CD4-positive, alpha-beta T cell treated with Interleukin-17A for 4 hours (primary cell): ENCODE results near the gene TUSC1.
"Not testable (repeated sequence)": the region's sequence is repeated elsewhere in the genome, so short reads cannot be mapped to it uniquely, and the experiment has no call there.

Source experiments
- DNase-seq: peaks from one replicate; pipeline ENCODE4 v3.0.0-alpha.2; 2020; ENCODE audit warnings: mixed read lengths

Gene TUSC1

GRCh38 chr9:25678147-25678666 lies at the start of gene TUSC1:
TUSC1 (minus strand) TSS chr9:25678444; CDS start chr9:25678312, 132 bp downstream.
- peak; percentile 5 for DNase-seq

- DNase-seq: no peak
Observed at GRCh38 chr9:25726871-25727410, 48.7 kb upstream of the TUSC1 start.

GRCh38 chr9:25724424-25724823 lies 46.2 kb upstream of the TUSC1 start:
- no peak for DNase-seq

GRCh38 chr9:25716220-25716872 lies 38.1 kb upstream of the TUSC1 start:
- DNase-seq: no peak

GRCh38 chr9:25709941-25710340 lies 31.7 kb upstream of the TUSC1 start:
- no peak for DNase-seq

GRCh38 chr9:25704800-25705199 lies 26.6 kb upstream of the TUSC1 start:
- no peak for DNase-seq

- DNase-seq: no peak
Observed at GRCh38 chr9:25703701-25704357, 25.6 kb upstream of the TUSC1 start.

GRCh38 chr9:25702536-25702935 lies 24.3 kb upstream of the TUSC1 start:
- DNase-seq: no peak

- not testable (repeated sequence) for DNase-seq
Observed at GRCh38 chr9:25700899-25701298, 22.7 kb upstream of the TUSC1 start.

GRCh38 chr9:25700430-25700829 lies 22.2 kb upstream of the TUSC1 start:
- no peak for DNase-seq

- no peak for DNase-seq
Observed at GRCh38 chr9:25691786-25692185, 13.5 kb upstream of the TUSC1 start.

- no peak for DNase-seq
Observed at GRCh38 chr9:25684321-25684720, 6.1 kb upstream of the TUSC1 start.

- no peak for DNase-seq
Observed at GRCh38 chr9:25681266-25681665, 3.0 kb upstream of the TUSC1 start.

GRCh38 chr9:25678846-25679360 lies 659 bp upstream of the TUSC1 start:
- no peak for DNase-seq

- peak; percentile 6 for DNase-seq
Observed at GRCh38 chr9:25677301-25678146, 720 bp downstream of the TUSC1 start.

GRCh38 chr9:25675858-25676257 lies 2.4 kb downstream of the TUSC1 start:
- DNase-seq: not testable (repeated sequence)

- DNase-seq: no peak
Observed at GRCh38 chr9:25658571-25658970, 19.7 kb downstream of the TUSC1 start.

- DNase-seq: no peak
Observed at GRCh38 chr9:25654417-25654816, 23.8 kb downstream of the TUSC1 start.

GRCh38 chr9:25648116-25648515 lies 30.1 kb downstream of the TUSC1 start:
- DNase-seq: no peak

- no peak for DNase-seq
Observed at GRCh38 chr9:25636026-25636425, 42.2 kb downstream of the TUSC1 start.

GRCh38 chr9:25629231-25629630 lies 49.0 kb downstream of the TUSC1 start:
- no peak for DNase-seq
